Measurements from ENCODE around the gene APBA1. TPM values are rescaled to one million over a fixed set of nuclear protein-coding genes. Genes with fewer than 3 reads are reported as not detected.
A peak's percentile ranks its signal among the peaks of the same experiment; 100 is the strongest.

APBA1 gene
- total RNA-seq, 3 donors from 2014 or later: 10.1 to 14.4 (median 12.7) TPM

DNA sequence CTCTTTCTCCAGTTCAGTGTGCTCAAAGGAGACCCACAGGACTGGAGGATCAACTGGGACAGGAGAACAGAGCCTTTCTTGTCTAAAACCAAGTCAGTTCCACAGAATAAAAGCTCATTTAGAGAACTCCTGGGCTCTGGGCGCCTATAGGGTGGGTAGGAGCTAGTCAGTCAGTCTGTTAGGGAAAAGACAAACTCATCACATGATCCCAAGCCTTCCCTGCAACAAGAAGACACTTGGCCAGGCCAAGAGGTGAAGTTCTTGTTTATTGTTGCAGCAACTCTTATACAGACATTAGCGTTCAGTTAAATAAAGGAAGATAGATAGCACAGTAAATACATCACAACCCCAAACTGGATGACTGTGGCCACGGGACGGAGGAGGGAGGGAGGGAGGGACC, 244.9 kb downstream of the APBA1 start:
- H3K9me3 ChIP-seq: no peaks in the 10 kb centered on the region
- DNase-seq (no peak), ATAC-seq (no peak)
- intact Hi-C loops (cut with DNase I, micrococcal nuclease): no loop called here
- TF ChIP-seq, protein P1, sequence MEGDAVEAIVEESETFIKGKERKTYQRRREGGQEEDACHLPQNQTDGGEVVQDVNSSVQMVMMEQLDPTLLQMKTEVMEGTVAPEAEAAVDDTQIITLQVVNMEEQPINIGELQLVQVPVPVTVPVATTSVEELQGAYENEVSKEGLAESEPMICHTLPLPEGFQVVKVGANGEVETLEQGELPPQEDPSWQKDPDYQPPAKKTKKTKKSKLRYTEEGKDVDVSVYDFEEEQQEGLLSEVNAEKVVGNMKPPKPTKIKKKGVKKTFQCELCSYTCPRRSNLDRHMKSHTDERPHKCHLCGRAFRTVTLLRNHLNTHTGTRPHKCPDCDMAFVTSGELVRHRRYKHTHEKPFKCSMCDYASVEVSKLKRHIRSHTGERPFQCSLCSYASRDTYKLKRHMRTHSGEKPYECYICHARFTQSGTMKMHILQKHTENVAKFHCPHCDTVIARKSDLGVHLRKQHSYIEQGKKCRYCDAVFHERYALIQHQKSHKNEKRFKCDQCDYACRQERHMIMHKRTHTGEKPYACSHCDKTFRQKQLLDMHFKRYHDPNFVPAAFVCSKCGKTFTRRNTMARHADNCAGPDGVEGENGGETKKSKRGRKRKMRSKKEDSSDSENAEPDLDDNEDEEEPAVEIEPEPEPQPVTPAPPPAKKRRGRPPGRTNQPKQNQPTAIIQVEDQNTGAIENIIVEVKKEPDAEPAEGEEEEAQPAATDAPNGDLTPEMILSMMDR (IDR thresholded peaks at IDR 0.05): no peak
- no peaks in the 10 kb centered on the region for H3K4me1 ChIP-seq (ENCODE audit: low read depth)
- no peaks in the 10 kb centered on the region for H3K36me3 ChIP-seq (ENCODE audit: low read depth)
- H3K4me3 ChIP-seq: no peak overlapping the region

DNA sequence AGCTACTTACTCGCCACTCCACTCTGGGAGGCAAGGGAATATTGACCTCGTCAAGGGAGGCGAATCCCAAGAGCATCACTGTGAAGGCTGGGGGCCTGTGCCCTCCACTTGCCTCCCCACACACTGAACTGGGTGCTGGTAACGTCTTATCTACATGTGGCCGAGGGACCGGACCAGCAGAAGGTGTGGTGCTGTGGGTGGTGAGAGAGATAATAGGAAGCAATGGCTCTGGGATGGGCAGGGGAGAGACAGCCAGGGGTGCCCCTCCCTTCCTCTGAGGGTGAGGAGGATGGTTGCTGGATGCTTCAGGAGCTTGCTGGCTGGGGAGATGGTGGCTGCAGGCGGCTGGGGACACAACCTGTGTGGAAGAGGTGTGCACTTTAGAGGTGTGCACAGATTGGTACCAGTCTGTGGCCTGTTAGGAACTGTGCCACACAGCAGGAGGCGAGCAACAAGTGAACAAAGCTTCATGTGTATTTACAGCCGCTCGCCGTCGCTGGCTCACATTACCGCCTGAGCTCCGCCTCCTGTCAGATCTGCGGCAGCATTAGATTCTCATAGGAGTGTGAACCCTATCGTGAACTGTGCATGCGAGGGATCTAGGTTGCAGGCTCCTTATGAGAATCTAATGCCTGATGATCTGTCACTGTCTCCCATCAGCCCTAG, 246.9 kb downstream of the APBA1 start:
- Histone ChIP-seq H3K9me3 (no peaks in the 10 kb centered on the region), H3K4me1 (ENCODE audit: low read depth) (no peaks in the 10 kb centered on the region), H3K4me3 (no peak overlapping the region), H3K36me3 (ENCODE audit: low read depth) (no peaks in the 10 kb centered on the region)
- DNase-seq (no peak), ATAC-seq (no peak)
- intact Hi-C loops (cut with DNase I, micrococcal nuclease): no loop called here
- TF ChIP-seq, protein P1 (IDR thresholded peaks at IDR 0.05): no peak

DNA sequence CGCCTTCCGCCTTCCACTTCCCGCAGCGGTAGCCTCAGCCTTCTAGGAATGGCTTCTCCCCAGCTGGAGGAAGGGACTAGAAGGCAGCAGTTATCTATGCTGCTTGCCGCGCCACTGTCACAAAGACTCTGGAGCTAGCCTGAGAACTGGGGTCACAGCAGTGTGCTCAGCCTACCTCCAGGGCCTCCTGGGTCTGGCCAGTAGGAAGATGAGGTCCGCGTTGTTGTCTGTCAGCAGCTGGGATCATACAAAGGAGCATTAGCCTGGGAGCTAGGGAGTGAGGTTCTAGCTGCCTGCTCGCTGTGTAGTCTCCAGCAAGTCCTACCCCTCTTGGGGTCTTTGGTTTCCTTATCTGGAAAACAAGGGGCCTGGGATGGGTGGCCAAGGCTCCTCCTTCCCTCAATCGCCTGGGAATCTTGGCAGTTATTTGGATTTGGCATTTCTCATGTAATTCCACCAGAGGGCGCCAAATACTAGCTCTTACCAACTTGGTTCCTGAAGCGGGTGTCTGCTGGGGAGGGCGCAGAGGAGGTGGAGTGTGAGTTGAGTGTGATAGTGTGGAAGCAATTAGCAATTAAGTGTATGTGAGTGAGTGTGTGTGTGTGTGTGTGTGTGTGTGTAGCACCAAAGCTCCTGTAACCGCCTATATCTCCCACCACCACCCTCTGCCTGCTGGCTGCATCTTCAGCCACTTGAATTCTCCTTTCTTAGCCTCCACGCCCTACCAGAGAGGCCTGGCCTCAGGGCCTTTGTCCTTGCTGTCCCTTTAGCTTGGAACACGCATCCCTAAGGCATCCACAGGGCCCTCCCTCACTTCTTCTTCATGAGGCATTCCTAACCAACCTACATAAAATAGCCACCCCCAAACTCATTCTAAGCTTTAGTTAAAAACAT, 250.0 kb downstream of the APBA1 start:
- no peak overlapping the region for H3K4me3 ChIP-seq
- intact Hi-C loops (cut with DNase I, micrococcal nuclease): loop anchor here (5.0 kb wide), 1 partner anchor 125 kb away; no protein-coding TSS in a partner anchor
- H3K4me1 ChIP-seq (ENCODE audit: low read depth): no peaks in the 10 kb centered on the region
- DNase-seq (peak in 2 of 3 donors; percentile 45 to 59), ATAC-seq (peak; percentile 90)
- TF ChIP-seq, protein P1 (IDR thresholded peaks at IDR 0.05): peak; percentile 43
- H3K9me3 ChIP-seq: no peaks in the 10 kb centered on the region
- H3K36me3 ChIP-seq (ENCODE audit: low read depth): no peaks in the 10 kb centered on the region

DNA sequence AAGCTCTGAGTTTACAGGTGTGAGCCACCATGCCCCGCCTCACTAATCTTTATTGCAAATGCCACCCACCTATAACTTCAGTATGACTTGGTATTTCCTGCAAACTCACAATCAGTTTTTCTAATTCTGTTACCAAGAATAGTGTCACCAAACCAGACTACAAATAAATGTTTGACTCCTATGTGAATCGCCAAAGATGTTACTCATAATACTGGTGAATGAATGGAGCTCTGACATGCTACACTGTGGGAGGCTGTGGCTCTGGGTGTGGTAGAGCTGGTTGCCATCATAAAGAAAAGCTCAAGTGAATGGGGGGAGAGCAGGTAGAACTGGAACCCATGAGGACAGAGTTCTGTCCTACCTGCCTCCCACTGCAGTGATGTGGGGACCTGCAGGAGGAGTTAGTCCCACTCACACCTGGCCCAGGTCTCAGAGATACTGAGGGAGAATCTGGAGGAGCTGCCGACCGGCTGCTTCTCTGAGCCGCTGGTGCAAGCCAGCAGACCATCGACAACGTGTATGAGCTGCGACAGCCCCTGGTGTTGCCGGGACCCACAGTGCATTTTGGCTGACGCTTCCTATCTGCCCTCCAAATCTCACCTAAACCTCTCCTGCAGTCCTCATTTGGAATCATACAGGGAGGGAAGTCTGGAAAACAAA, 251.4 kb downstream of the APBA1 start:
- H3K36me3 ChIP-seq (ENCODE audit: low read depth): no peaks in the 10 kb centered on the region
- DNase-seq: no peak
- no peak for ATAC-seq
- no peaks in the 10 kb centered on the region for H3K9me3 ChIP-seq
- intact Hi-C loops (cut with DNase I, micrococcal nuclease): loop anchor here (5.0 kb wide), 1 partner anchor 127 kb away; no protein-coding TSS in a partner anchor
- no peak overlapping the region for H3K4me3 ChIP-seq
- TF ChIP-seq, protein P1 (IDR thresholded peaks at IDR 0.05): no peak
- no peaks in the 10 kb centered on the region for H3K4me1 ChIP-seq (ENCODE audit: low read depth)

DNA sequence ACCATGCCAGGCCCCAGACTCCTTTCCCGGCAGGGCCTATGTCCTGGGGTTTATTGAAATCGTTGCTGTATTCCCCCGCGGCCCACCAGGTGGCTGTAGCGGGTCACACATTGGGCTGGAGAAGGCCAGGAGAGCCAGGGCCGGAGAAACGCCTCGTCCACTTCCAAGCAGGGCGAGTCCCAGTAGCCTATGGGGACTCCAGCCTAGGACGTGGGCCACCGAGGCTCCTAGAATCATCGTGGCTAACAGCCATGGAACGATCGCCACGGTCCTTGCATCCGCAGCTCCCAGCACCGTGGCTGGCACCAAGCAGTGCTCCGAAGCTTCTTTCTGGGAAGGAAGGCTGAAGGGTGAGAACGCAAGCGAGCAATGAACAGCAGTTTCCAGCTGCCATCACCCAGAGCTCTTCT, 259.4 kb downstream of the APBA1 start:
- H3K4me1 ChIP-seq (ENCODE audit: low read depth): no peaks in the 10 kb centered on the region
- intact Hi-C loops (cut with DNase I, micrococcal nuclease): no loop called here
- peak in 2 of 3 donors; percentile 55 to 57 for DNase-seq
- no peaks in the 10 kb centered on the region for H3K9me3 ChIP-seq
- no peaks in the 10 kb centered on the region for H3K36me3 ChIP-seq (ENCODE audit: low read depth)
- H3K4me3 ChIP-seq: no peak overlapping the region
- TF ChIP-seq, protein P1 (IDR thresholded peaks at IDR 0.05): no peak
- ATAC-seq: peak; percentile 72

Data from mucosa of descending colon (tissue), 3 donors.